ENCODE measurements around the gene CBX5. TPM values are rescaled to one million over a fixed set of nuclear protein-coding genes. Genes with fewer than 3 reads are reported as not detected.

Gene CBX5
- total RNA-seq, 4 donors from 2014 or later: 20.9 to 38.8 (median 25.3) TPM

DNA sequence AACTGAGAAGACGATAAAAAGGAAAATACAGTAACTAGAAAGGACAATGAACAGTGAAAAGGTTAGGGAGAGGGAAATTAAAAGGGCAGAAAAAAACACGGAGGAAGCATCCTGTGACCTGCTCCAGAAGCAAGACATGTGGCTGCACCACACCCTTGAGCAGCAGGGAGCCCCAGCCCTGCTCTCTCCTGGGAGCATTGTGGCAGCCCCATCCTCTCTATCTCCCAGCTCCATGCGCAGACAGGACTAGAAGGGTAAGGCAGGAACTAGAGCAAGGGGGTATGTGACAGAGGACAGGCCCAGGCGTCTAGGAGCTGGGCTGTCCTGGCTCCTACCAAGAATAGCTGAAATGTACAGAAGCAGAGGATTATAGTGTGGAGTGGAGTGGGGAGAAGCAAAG is 52.5 kb downstream of the CBX5 start:
- no peak for ATAC-seq (ENCODE audit: low FRiP score)
- TF ChIP-seq, protein P1, sequence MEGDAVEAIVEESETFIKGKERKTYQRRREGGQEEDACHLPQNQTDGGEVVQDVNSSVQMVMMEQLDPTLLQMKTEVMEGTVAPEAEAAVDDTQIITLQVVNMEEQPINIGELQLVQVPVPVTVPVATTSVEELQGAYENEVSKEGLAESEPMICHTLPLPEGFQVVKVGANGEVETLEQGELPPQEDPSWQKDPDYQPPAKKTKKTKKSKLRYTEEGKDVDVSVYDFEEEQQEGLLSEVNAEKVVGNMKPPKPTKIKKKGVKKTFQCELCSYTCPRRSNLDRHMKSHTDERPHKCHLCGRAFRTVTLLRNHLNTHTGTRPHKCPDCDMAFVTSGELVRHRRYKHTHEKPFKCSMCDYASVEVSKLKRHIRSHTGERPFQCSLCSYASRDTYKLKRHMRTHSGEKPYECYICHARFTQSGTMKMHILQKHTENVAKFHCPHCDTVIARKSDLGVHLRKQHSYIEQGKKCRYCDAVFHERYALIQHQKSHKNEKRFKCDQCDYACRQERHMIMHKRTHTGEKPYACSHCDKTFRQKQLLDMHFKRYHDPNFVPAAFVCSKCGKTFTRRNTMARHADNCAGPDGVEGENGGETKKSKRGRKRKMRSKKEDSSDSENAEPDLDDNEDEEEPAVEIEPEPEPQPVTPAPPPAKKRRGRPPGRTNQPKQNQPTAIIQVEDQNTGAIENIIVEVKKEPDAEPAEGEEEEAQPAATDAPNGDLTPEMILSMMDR (IDR thresholded peaks at IDR 0.05): no peak
- no peak for DNase-seq (ENCODE audit: low spot score)

DNA sequence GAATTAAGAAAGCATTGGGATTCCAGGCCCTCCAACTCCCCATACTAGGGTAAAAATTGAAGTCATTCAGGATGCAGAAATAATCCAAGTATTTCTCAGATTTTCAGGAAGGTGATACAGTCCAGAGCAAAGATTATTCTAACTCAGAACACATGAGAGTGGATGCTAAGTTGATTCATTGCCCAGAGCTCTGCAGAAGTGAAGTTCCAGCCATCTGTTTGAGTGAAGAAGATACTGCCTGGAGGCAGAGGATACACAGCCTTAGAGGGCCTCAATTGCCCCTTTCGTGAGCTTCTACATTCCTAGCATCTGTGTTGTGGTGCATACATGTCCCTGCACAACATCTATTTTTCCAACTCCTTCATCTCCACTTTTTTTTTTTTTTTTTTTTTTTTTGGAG is 54.3 kb downstream of the CBX5 start:
- TF ChIP-seq, protein P1 (IDR thresholded peaks at IDR 0.05): no peak
- ATAC-seq (ENCODE audit: low FRiP score) (no peak), DNase-seq (ENCODE audit: low spot score) (no peak)

DNA sequence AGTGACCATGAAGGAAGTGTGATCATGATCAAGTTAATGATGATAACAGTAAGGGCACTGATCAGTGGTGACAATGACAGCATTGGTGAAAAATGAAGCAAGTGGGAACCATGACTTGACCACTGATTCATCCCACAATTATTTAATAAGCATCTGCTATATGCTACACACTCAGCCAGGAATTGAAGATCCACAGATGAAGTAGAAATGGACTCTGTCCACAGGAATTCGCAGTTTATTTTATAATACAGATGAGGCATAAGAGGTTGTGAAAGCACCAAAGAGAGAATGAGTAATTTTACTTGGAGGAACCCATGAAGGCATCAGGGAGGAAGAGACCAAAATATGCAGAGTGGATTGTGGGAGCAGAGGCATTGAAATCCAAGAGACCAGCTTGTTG is 57.3 kb downstream of the CBX5 start:
- TF ChIP-seq, protein P1 (IDR thresholded peaks at IDR 0.05): no peak
- no peak for ATAC-seq (ENCODE audit: low FRiP score)
- no peak for DNase-seq (ENCODE audit: low spot score)

DNA sequence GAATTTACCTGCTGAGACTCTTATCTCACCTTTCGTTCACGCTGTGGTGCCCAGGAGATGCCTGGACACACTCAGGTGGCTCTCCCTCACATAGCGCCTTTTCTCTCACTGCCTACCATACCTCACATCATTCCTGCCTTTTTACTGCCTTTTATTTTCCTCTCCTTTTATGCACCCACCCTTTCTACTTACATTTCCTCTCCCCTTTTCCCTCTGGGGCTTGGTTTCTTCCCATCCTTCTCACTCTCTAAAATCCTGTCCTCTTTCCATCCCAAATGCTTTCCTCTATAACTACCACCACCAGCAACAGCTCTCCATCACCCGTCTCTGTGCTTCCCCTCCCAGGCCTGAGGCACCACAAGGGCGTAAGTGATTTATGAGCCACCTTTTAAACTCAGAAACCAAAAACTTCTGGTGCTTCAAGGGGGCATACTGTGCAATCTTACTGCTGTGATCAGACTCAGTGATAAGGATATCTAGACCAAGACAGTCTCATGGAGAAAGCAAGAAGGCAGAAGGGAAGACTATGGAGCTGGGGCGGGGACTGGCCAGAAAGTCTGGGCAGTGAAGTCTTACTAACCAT is 58.4 kb downstream of the CBX5 start:
- ATAC-seq (ENCODE audit: low FRiP score): no peak
- TF ChIP-seq, protein P1 (IDR thresholded peaks at IDR 0.05): no peak
- no peak for DNase-seq (ENCODE audit: low spot score)

DNA sequence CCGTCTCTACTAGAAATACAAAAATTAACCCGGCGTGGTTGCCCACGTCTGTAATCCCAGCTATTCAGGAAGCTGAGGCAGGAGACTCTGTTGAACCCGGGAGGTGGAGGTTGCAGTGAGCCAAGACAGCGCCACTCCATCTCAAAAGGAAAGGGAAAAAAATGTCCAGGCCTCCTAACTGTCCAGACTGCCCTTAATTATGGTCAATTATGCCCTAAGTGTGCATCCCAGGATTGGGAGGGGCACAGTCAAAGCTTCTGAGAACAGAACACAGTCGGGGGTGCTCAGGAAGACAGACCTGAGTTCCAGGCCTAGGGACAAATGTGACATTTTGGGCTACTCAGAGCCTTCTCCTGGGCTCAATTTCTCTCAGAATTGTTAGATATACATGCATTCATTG is 59.4 kb downstream of the CBX5 start:
- TF ChIP-seq, protein P1 (IDR thresholded peaks at IDR 0.05): no peak
- no peak for ATAC-seq (ENCODE audit: low FRiP score)
- DNase-seq (ENCODE audit: low spot score): no peak

DNA sequence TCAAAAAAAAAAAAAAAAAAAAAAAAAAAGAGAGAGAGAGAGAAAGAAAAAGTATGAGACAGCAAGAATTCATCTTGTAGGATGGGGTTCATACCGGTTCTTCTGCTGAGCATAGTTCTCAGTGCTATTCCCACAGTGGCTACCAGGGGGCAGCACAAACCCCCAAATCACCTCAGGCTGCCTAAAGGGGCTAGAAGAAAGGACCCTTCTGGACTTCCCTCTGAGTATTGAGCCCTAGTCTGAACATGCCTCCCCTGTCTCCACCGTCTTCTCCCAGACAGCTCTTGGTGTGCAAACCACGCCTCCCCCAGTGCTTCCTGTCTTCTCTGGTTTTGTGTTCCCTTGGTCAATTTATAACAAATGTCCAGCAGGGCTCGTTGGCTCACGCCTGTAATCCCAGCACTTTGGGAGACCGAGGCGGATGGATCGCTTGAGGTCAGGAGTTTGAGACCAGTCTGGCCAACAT is 59.8 kb downstream of the CBX5 start:
- DNase-seq (ENCODE audit: low spot score): peak; percentile 51
- TF ChIP-seq, protein P1 (IDR thresholded peaks at IDR 0.05): peak in 2 of 3 donors; percentile 46 to 49
- ATAC-seq (ENCODE audit: low FRiP score): peak; percentile 62

DNA sequence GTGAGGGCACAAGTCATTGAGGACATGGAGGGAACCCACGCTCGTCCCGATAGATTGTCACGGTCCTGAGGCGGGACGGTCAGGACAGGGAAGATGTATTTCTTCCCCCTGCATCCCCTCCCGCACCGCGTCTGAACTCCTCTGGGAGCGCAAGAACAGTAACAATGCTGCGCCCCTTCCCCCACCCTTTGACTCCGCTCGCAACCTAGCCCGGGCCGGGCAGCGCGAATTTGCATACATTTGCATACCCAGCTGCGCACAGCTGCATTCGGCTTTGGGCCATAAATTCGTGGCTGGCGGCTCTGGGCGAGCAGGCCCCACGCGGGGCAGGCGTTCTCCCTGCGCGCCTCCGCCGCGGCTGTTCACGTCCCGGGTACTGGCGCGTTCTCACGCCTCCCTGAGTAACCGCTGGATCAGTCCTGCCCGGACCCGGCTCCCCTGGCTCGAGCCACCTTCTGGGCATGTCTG is 62.1 kb downstream of the CBX5 start:
- TF ChIP-seq, protein P1 (IDR thresholded peaks at IDR 0.05): no peak
- DNase-seq (ENCODE audit: low spot score) (no peak), ATAC-seq (ENCODE audit: low FRiP score) (no peak)
